Nephron (organoid): ENCODE measurements around the gene VPS26C.

Experiments
- H3K27ac Mint-ChIP-seq, 3 experiments: 2 replicates each; pipeline ENCODE4 v1.8.0; 2020; ENCODE audit warnings: mixed read lengths in 3 of 3, mild to moderate bottlenecking in 2 of 3, moderate library complexity in 1 of 3
- H3K27me3 Mint-ChIP-seq: 2 replicates; pipeline ENCODE4 v1.8.0; 2021; ENCODE audit warnings: low read depth, mild to moderate bottlenecking, moderate library complexity, mixed read lengths
- H3K36me3 Mint-ChIP-seq: 2 replicates; pipeline ENCODE4 v1.8.0; 2020; ENCODE audit warnings: low read depth, mixed read lengths
- H3K4me1 Mint-ChIP-seq: 2 replicates; pipeline ENCODE4 v1.8.0; 2020; ENCODE audit warnings: mixed read lengths
- H3K4me3 Mint-ChIP-seq, 3 experiments: 2 replicates each; pipeline ENCODE4 v1.8.0; 2020; ENCODE audit warnings: mild to moderate bottlenecking in 3 of 3, mixed read lengths in 3 of 3, moderate library complexity in 2 of 3
- H3K9me3 Mint-ChIP-seq: 2 replicates; pipeline ENCODE4 v1.8.0; 2020; ENCODE audit warnings: mixed read lengths
- CTCF ChIP-seq, 3 experiments: fragments of 200-600 bp; sonication (generic); IDR thresholded peaks; one replicate each; pipeline ENCODE4 v1.5.0; 2021; ENCODE audit warnings: antibody characterized with exemption in 3 of 3; ENCODE audit not compliant: unreplicated experiment in 3 of 3

The VPS26C gene

GRCh38 chr21:37259426-37259825 lies 7.7 kb downstream of the VPS26C start:
- Mint-ChIP-seq H3K36me3 (peaks cover 5% of the 10 kb centered on the region), H3K4me3 (peak overlapping the region in 2 of 3 experiments; percentile 50 to 53), H3K27ac (peak overlapping the region; percentile 10 to 83 (median 49)), H3K4me1 (peaks cover 25% of the 10 kb centered on the region), H3K9me3 (no peaks in the 10 kb centered on the region), H3K27me3 (no peaks in the 10 kb centered on the region)
- no peak for TF ChIP-seq CTCF (IDR thresholded peaks at IDR 0.05; ENCODE audit: unreplicated experiment in 3 of 3)

- Mint-ChIP-seq H3K4me3 (peak overlapping the region; percentile 82 to 88 (median 85)), H3K27ac (peak overlapping the region; percentile 89 to 92 (median 91)), H3K27me3 (no peaks in the 10 kb centered on the region), H3K9me3 (no peaks in the 10 kb centered on the region), H3K36me3 (peaks cover 4% of the 10 kb centered on the region), H3K4me1 (peaks cover 30% of the 10 kb centered on the region)
- no peak for TF ChIP-seq CTCF (IDR thresholded peaks at IDR 0.05; ENCODE audit: unreplicated experiment in 3 of 3)
Observed at GRCh38 chr21:37257967-37258877, 8.9 kb downstream of the VPS26C start.

- Mint-ChIP-seq H3K36me3 (peaks cover 4% of the 10 kb centered on the region), H3K27ac (peak overlapping the region; percentile 89 to 92 (median 91)), H3K4me1 (peaks cover 33% of the 10 kb centered on the region), H3K9me3 (no peaks in the 10 kb centered on the region), H3K4me3 (peak overlapping the region; percentile 82 to 88 (median 85)), H3K27me3 (no peaks in the 10 kb centered on the region)
- TF ChIP-seq CTCF (IDR thresholded peaks at IDR 0.05; ENCODE audit: unreplicated experiment in 3 of 3) = no peak
Observed at GRCh38 chr21:37257511-37257966, 9.6 kb downstream of the VPS26C start.

- TF ChIP-seq CTCF (IDR thresholded peaks at IDR 0.05; ENCODE audit: unreplicated experiment in 3 of 3) = no peak
- peak overlapping the region; percentile 2 to 43 (median 3) for H3K4me3 Mint-ChIP-seq
- peak overlapping the region in 2 of 3 experiments; percentile 10 to 11 for H3K27ac Mint-ChIP-seq
- no peaks in the 10 kb centered on the region for H3K27me3 Mint-ChIP-seq
- peaks cover 47% of the 10 kb centered on the region for H3K4me1 Mint-ChIP-seq
- H3K9me3 Mint-ChIP-seq = no peaks in the 10 kb centered on the region
- no peaks in the 10 kb centered on the region for H3K36me3 Mint-ChIP-seq
Observed at GRCh38 chr21:37253991-37254390, 13.1 kb downstream of the VPS26C start.

- Mint-ChIP-seq H3K27me3 (no peaks in the 10 kb centered on the region), H3K9me3 (no peaks in the 10 kb centered on the region), H3K36me3 (no peaks in the 10 kb centered on the region), H3K4me3 (no peak overlapping the region), H3K4me1 (peaks cover 46% of the 10 kb centered on the region), H3K27ac (peak overlapping the region in 1 of 3 experiments; percentile 29)
- TF ChIP-seq CTCF (IDR thresholded peaks at IDR 0.05; ENCODE audit: unreplicated experiment in 3 of 3) = no peak
Observed at GRCh38 chr21:37251294-37251634, 15.9 kb downstream of the VPS26C start.
